Astrocyte (in vitro differentiated cells and primary cell): ENCODE data around the gene PARD3B.

Experiments
- CTCF ChIP-seq: IDR thresholded peaks from 2 replicates; pipeline ENCODE4 v1.5.1; 2011; ENCODE audit warnings: low read depth, mild to moderate bottlenecking, inconsistent platforms, low read length, moderate library complexity; ENCODE audit not compliant: insufficient read depth
- EZH2 ChIP-seq: IDR thresholded peaks from 2 replicates; pipeline ENCODE4 v1.6.1; 2012; ENCODE audit warnings: mild to moderate bottlenecking, low read length, inconsistent platforms; ENCODE audit not compliant: insufficient read depth

- TF ChIP-seq CTCF: no peak
- no peak for TF ChIP-seq EZH2
Measured at GRCh38 chr2:205245001-205245400, 699.7 kb downstream of the PARD3B start.
